GM18498 (cell line): ENCODE results near the gene RUNDC1.
"Not testable (repeated sequence)": the region's sequence is repeated elsewhere in the genome, so short reads cannot be mapped to it uniquely, and the experiment has no call there.

Source experiments
- ATAC-seq: cut with Tn5 transposase; IDR thresholded peaks from one replicate; pipeline ENCODE4 v1.9.1; 2021; ENCODE audit warnings: mild to moderate bottlenecking, moderate library complexity; ENCODE audit not compliant: unreplicated experiment

The RUNDC1 gene

DNA sequence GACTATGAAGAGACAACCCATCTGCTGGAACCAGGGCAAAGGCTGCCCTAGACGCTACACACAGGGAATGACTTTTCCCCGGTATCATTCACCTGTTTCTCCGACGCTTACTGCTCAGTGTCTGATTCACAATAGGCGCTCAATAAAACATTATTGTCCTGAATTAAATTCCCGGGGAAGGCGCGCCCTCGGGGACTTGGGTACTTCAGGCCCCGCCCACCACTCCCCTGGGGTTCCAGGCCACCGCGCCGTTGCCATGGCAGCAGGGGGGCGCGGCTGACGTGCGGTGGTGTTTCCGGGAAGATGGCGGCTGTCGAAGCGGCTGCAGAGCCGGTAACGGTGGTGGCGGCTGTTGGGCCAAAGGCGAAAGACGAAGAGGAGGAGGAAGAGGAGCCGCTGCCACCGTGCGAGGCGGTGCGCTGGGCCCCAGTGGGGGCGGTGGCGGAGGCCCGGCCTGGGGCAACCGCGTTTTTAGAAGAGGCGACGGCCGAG lies at the start of gene RUNDC1:
TSS of gene RUNDC1 (plus strand) at position 292 of the 492 bp plus-strand sequence. CDS start at position 304, 12 bp downstream.
- peak; percentile 76 for ATAC-seq

DNA sequence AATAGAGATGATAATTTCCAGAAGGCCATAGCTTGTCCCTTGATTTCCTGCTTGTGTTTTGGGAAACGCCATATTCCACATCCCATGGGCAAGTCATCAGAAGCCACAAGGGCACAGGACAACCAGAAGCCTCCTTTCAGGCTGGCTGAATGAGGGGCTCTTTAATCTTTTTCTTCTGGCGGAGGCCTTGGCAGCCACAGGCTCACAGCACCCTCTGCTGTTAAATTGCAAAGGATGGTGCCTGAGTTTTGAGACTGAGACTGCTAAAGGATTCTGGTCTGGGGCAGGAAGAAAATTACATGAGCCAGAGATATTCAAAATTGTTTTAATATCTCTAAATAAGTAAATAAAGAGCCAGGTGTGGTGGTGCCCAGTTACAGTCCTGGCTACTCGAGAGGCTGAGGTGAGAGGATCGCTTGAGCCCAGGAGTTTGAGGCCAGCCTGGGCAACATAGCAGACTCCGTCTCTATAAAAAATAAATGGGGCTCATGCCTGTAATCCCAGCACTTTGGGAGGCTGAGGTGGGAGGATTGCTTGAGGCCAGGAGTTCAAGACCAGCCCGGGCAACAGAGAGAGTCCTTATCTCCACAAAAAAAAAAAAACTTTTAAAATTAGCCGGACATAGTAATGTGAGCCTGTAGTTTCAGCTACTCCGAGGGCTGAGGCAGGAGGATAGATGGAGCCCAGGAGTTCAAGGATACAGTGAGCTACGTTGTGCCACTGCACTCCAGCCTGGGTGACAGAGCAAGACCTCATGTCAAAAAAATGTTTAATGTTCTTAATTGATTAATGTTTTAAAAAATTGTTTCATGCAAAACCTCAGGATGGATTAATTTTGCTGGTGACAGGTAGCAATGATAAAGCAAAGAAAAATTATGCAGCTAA lies 42.4 kb upstream of the RUNDC1 start:
- ATAC-seq = no peak

DNA sequence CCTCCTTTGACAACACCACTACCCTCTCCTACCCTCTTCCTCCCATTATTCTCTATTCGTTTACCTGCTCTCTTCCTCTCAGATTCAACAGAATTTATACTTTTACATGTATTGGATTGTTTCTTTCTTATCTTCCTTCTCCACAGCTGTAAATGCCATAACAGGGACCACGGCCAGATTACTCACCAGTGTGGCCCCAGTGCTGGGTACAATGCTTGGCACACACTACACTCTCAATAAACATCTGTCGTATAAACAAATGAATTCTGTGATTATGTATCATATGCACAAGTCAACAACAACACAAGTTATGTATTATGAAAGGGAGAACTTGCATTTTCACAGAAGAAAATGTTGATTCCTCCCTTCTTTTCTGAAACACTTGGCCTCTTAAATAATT lies 36.2 kb upstream of the RUNDC1 start:
- ATAC-seq = no peak

DNA sequence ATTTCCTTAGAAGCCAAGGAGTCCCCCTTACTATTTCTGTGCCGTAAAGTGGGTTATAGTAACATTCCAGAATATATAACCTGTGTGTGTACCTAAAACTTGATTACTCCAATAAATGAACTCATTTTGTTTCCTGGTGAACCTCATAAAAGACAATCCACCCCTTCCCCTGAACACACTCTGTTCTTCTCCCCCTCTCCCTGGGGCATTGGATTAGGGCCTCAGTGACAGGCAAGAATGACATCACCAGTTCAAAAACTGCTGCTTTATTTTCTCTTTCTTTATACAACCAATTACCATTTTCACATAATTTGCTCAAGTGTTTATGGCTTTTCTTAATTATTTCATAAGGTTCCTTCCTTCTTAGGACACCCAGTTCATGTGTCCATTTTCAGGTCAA lies 33.6 kb upstream of the RUNDC1 start:
- no peak for ATAC-seq

DNA sequence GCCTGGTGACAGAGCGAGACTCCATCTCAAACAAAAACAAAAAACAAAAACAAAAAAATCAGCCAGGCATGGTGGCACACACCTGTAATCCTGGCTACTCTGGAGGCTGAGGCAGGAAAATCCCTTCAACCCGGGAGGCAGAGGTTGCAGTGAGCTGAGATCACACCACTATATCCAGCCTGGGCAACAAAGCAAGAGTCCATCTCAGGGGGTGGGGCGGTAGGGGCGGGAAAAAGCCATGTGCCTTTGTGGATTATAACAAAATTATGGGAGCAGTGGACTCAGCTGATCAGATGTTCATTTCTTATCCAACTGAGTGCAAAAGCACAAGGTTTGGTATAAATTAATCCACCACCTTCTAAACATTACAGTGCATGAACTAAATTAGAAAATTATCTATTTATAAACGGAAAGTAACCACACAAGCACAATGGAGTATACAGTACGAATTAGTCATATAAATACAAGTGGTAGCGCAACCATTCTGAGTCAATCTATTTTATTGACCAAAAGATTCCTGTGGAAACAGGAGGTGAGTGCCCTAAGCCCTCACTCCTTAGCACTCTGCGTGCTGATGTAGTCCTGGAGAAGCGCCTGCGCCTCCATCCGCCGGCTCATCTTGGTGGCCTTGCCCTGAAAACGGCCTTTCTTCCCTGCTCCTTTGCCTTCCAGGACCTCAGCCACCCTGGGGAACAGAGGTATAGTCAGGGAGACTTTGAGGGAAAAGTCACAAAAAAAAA lies 30.2 kb upstream of the RUNDC1 start:
- ATAC-seq = no peak

DNA sequence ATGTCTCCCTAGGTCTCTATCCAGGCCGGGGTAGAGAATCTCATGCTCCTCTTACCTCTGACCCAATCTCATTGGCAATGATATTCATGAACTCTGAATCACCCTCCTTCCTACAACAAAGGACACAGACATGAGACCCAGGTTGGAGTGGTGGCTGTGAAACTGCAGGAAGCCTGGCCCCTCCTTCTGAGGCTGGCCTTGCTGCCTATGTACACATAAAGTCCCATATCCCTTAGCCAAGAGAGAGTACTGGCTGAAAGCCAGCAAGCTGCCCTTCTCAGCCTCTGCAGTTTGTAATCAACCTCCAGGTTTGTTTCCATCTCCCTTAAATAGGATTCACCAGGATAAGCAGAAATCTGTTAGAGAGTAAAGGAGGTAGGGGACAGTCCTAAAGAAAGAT lies 26.7 kb upstream of the RUNDC1 start:
- ATAC-seq = no peak

DNA sequence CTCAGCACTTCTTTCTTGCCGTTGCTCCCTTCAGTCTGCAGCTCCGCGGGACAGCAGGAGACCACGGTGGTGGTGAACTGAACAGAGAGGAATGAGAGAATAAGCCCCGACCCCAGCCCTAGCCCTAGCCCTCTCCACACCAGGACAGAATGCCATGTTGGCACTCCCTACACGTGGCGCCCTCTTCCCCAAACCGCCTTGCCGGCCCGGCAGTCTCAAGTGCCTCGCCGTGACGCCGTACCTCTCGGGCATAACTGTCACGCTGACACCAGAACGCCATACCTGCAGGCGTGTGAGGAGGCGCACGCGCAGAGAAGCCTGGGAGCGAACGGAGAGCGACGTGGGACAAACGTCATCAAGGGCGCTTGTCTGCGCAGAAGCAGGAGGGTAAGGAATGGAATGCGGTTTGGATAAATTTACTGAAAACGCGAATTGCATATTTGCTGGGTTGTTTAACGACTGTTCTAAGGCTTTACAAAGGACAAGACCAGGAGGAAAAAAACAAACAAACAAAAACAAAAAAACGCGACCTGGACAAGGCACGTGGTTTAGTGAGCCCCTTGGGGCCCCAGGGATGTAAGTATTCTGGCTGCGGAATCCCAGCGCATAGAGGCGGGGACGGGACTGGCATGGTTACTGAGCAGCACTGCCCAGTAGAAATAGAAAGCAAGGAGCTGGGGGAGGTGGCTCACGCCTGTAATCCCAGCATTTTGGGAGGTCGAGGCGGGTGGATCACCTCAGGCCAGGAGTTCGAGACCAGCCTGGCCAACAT lies 16.0 kb upstream of the RUNDC1 start, which contains the start of gene AARSD1:
TSS of gene AARSD1 (minus strand) at position 294 of the 772 bp plus-strand sequence. CDS start at position 280, 14 bp downstream.
- ATAC-seq = peak; percentile 90

DNA sequence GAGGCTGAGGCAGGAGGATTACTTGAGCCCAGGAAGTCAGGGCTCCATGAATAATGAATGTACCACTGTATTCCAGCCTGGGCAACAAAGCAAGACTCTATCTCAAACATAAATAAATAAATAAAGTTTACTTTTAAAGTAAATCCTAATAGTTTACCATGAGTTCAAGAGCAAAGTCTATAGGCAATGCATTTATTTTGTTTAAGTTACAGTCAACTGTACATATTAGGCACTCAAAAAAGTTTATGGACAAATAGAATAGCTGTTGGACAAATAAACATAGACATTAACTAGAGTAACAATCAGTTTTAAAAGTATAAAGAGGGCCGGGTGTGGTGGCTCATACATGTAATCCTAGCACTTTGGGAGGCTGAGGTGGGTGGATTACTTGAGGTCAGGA lies 12.4 kb upstream of the RUNDC1 start:
- ATAC-seq = no peak

DNA sequence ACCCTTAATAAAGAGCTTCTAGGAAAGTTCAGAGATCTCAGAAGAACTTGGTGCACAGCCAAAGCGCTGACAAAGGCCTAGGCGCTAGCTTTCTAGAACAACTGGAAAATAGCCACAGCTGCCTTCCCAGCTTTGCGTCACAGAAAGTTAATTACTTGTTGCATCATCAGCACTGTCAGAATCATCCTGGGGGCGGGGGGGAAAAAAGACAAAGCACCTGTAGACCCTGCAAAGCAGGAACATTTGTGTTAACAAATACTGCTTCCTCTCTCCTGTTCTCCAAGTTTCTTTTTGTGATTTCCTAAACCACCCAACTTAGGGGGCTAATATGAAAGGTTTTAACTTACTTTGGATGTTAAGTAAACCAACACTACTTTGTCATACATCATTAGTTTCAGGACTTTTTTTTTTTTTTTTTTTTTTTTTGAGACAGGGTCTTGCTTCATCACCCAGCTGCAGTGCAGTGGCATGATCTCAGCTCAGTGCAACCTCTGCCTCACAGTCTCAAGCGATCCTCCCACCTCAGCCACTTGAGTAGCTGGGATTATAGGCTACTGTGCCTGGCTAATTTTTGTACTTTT lies 11.3 kb upstream of the RUNDC1 start:
- ATAC-seq = no peak

DNA sequence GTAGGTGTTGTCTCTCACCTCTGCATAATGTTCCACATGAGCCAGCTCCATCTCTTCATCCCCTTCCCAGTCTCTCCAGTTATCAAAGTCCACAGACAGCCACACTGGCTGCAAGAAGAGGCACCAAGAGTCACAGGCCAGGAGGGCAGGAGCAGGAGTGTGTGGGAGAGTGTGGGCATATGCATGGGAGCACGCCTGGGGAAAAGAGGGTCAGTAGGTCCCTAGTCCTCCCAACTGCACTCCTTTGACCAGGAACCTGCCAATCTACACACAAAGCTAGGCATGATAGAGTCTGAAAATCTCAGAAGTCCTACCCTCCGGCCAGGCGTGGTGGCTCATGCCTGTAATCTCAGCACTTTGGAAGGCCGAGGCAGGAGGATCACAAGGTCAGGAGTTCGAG lies 8.8 kb upstream of the RUNDC1 start:
- no peak for ATAC-seq

DNA sequence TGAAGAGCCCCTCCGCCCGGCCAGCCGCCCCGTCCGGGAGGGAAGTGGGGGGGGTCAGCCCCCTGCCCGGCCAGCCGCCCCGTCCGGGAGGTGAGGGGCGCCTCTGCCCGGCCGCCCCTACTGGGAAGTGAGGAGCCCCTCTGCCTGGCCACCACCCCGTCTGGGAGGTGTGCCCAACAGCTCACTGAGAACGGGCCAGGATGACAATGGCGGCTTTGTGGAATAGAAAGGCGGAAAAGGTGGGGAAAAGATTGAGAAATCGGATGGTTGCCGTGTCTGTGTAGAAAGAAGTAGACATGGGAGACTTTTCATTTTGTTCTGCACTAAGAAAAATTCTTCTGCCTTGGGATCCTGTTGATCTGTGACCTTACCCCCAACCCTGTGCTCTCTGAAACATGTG lies 7.0 kb upstream of the RUNDC1 start:
- ATAC-seq = not testable (repeated sequence)

DNA sequence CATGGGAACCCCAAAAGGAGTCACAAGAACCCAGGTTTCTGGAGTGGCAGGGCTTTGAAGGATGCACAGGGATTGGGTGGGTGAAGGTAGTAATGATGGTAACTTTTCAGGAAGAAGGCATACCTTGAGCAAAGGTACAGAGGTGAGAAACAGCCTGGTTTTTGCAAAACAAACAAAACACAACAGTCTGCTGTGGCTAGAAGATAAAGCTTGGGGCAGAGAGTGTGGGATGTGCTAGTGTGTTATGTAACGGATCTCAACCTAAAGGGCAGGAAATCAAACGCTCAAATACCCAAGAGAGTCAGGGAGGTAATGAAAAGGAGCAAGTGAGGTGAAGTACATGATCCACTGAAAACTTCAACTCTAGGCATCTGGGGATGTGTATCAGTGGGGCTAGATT lies 5.1 kb upstream of the RUNDC1 start:
- no peak for ATAC-seq

DNA sequence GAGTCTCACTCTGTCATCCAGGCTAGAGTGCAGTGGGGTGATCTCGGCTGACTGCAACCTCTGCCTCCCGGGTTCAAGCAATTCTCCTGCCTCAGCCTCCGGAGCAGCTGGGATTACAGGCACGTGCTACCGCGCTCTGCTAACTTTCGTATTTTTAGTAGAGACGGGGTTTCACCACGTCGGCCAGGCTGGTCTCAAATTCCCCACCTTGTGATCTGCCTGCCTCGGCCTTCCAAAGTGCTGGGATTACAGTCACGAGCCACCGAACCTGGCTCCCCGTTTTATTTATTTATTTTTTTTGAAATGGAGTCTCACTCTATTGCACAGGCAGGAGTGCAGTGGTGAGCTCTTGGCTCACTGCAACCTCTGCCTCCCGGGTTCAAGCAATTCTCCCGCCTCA lies 4.7 kb upstream of the RUNDC1 start:
- ATAC-seq = not testable (repeated sequence)

DNA sequence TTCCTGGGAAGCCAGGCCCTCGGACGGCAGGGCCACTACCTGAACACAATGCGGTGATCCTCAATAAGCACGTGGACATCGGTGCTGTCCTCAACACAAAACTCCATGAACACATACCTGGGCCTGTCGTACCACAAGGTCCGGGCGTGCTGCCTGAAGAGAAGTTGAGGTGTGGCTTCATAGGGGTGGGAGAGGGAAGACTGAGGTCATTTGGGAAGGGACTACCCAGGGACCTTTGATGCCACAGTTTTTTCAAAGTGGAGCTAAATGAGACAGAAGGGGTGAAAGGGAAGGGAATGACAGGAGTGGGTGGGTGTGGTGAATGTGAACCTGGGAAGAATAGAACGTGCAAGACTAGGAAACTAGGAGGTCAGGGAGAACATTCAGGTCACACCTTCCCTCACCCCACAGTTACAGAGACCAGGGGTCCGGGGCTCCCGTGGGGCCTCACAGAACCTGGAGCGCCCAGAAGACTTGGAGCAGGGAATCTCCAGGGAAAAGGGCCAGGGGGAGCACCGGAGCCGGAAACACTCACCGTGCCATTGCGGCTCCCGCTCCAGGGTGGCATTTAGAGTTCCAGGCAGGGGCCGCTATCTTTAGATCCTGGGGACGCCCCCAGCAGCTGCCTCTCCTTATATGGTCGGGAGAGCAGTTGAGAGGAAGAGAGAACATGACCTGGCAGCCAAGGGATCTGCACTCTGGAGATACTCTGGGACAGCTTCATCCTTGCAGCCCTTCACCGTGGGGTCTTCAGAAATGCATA lies 673 bp upstream of the RUNDC1 start, which contains the start of gene PTGES3L:
TSS of gene PTGES3L (minus strand) at position 570 of the 763 bp plus-strand sequence. CDS start at position 543, 27 bp downstream.
- peak; percentile 33 for ATAC-seq

DNA sequence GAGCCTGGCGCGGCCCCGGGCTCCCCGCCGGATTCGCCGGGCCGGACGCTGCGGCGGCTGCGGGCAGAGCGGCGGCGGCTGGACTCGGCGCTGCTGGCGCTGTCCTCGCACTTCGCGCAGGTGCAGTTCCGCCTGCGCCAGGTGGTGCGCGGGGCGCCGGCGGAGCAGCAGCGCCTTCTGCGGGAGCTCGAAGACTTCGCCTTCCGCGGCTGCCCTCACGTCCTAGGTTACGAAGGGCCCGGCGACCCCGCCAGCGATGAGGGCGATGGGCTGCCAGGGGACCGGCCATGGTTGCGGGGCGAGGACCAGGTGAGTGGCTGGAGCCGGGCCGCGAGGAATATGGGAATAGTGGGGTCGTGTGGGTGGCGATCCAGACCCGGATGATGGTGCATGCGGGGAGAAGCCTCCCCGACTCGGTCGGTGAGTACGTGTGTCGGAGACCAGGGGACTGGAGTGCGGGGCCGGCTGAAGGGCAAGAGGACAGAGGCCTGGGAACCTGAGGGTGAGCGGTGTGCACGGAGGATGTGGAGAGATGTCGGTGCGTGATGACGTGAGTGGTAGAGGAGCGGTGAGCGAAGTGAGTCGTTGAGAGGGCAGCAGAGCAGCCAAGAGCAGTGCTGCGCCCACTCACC lies 517 bp downstream of the RUNDC1 start:
- ATAC-seq = peak; percentile 61

DNA sequence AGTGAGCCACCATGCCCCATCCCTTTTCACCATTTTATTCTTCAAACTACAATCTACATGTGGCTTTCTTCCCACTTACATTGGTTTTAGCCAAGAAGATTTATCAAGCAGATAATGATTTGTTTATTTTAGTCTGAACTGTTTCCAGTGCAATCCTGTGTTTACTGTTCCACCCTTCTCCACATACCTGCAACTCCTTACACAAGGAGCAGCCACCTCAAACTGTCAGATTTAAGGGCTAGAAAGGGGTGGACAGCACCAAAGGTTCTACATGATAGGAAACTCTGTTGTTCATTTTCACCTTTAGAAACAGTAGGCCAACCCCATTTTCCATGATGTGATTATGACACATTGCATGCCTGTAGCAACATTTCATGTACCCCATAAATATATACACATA lies 1.9 kb downstream of the RUNDC1 start:
- no peak for ATAC-seq

DNA sequence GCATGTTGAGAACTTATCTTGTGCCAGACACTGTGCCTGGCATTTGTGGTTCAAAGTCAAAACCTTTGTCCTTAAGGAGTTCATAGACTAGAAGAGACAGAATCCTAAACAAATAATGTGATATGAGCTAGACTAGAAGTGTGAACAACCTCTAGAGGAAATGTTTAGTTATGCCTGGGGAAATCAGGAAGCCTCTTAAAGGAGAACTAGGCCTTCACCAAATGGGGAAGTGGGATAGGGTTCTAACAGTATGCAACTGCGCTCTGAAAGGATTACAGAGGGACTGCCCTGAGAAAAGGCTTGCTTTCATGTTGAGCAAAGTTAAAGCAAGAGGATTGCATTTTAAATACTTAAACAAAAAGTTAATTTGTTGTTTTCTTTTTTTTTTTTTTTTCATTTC lies 4.9 kb downstream of the RUNDC1 start:
- peak; percentile 37 for ATAC-seq

DNA sequence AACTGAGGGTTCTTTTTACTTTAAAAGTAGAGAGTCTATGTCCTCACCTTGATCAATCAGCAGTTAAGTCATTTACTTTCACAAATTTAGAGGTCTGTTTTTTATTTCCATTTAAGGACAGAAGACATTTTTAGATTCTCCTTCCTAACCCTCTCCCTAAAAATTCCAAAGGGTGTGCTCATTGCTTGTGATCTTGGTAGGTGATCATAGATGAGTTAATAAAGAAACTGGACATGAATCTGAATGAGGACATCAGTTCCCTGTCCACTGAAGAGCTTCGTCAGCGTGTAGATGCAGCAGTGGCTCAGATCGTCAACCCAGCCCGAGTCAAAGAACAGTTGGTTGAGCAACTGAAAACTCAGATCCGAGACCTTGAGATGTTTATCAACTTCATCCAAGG lies 8.8 kb downstream of the RUNDC1 start:
- no peak for ATAC-seq
